Dendritic cell treated with granulocyte-macrophage colony-stimulating factor and Interleukin-4, amounts not matched to agents 40 ng/mL and 50 ng/mL, for 4 days (primary cell): ENCODE results near the gene KRTAP29-1.
A peak's percentile ranks its signal among the peaks of the same experiment; 100 is the strongest.

ENCODE experiments used
- H3K27ac Mint-ChIP-seq: one replicate; pipeline ENCODE4 v1.8.0; 2022; ENCODE audit warnings: mild to moderate bottlenecking, mixed read lengths
- H3K27me3 Mint-ChIP-seq: one replicate; pipeline ENCODE4 v1.8.0; 2022; ENCODE audit warnings: mild to moderate bottlenecking, mixed read lengths
- H3K36me3 Mint-ChIP-seq: one replicate; pipeline ENCODE4 v1.8.0; 2022; ENCODE audit warnings: low read depth, mixed read lengths
- H3K4me1 Mint-ChIP-seq: one replicate; pipeline ENCODE4 v1.8.0; 2022; ENCODE audit warnings: low read depth, mixed read lengths
- H3K4me3 Mint-ChIP-seq: one replicate; pipeline ENCODE4 v1.8.0; 2022; ENCODE audit warnings: mild to moderate bottlenecking, moderate library complexity, mixed read lengths
- H3K9me3 Mint-ChIP-seq: one replicate; pipeline ENCODE4 v1.8.0; 2022; ENCODE audit warnings: mixed read lengths
- intact Hi-C: fragments of 100-400 bp; cut with micrococcal nuclease; formaldehyde crosslinking; loops from one replicate; pipeline ENCODE4 v1.15.0; 2022

Gene KRTAP29-1

GRCh38 chr17:41322903-41323895 is 20.5 kb upstream of the KRTAP29-1 start:
- H3K27me3 Mint-ChIP-seq, result peaks cover 6% of the 10 kb centered on the region
- no peaks in the 10 kb centered on the region for H3K36me3 Mint-ChIP-seq
- H3K4me3 Mint-ChIP-seq, result no peak overlapping the region
- peaks cover 4% of the 10 kb centered on the region for H3K4me1 Mint-ChIP-seq
- intact Hi-C loops, result loop anchor here (2.0 to 10.0 kb wide), 2 partner anchors 414 to 518 kb away; no protein-coding TSS in a partner anchor
- no peak overlapping the region for H3K27ac Mint-ChIP-seq
- H3K9me3 Mint-ChIP-seq, result peaks cover 13% of the 10 kb centered on the region

GRCh38 chr17:41322094-41322902 is 19.6 kb upstream of the KRTAP29-1 start:
- peaks cover 4% of the 10 kb centered on the region for H3K4me1 Mint-ChIP-seq
- no peak overlapping the region for H3K4me3 Mint-ChIP-seq
- intact Hi-C loops, result loop anchor here (2.0 to 10.0 kb wide), 2 partner anchors 413 to 517 kb away; no protein-coding TSS in a partner anchor
- no peak overlapping the region for H3K27ac Mint-ChIP-seq
- H3K9me3 Mint-ChIP-seq, result peaks cover 13% of the 10 kb centered on the region
- no peaks in the 10 kb centered on the region for H3K36me3 Mint-ChIP-seq
- peaks cover 6% of the 10 kb centered on the region for H3K27me3 Mint-ChIP-seq

GRCh38 chr17:41318231-41318630 is 15.6 kb upstream of the KRTAP29-1 start:
- intact Hi-C loops, result no loop called here
- Mint-ChIP-seq H3K4me3 (no peak overlapping the region), H3K27ac (no peak overlapping the region), H3K36me3 (no peaks in the 10 kb centered on the region), H3K27me3 (peaks cover 11% of the 10 kb centered on the region), H3K4me1 (no peaks in the 10 kb centered on the region), H3K9me3 (peaks cover 13% of the 10 kb centered on the region)

- intact Hi-C loops, result no loop called here
- H3K27ac Mint-ChIP-seq, result no peak overlapping the region
- no peak overlapping the region for H3K4me3 Mint-ChIP-seq
- H3K27me3 Mint-ChIP-seq, result peaks cover 19% of the 10 kb centered on the region
- H3K4me1 Mint-ChIP-seq, result no peaks in the 10 kb centered on the region
- no peaks in the 10 kb centered on the region for H3K36me3 Mint-ChIP-seq
- peaks cover 13% of the 10 kb centered on the region for H3K9me3 Mint-ChIP-seq
Measured at GRCh38 chr17:41315814-41316445, 13.3 kb upstream of the KRTAP29-1 start.

- Mint-ChIP-seq H3K27me3 (peaks cover 19% of the 10 kb centered on the region), H3K4me3 (no peak within 1 kb of the TSS), H3K27ac (no peak within 1 kb of the TSS), H3K36me3 (no peaks in the 10 kb centered on the region), H3K9me3 (peaks cover 9% of the 10 kb centered on the region), H3K4me1 (no peaks in the 10 kb centered on the region)
- intact Hi-C loops, result no loop called here
Measured at GRCh38 chr17:41315204-41315794, 12.6 kb upstream of the KRTAP29-1 start, which contains the start of gene KRTAP17-1. KRTAP17-1 (minus strand) TSS chr17:41315710; CDS start chr17:41315650, 60 bp downstream.

GRCh38 chr17:41311111-41311510 is 8.5 kb upstream of the KRTAP29-1 start:
- H3K4me1 Mint-ChIP-seq, result peaks cover 20% of the 10 kb centered on the region
- H3K9me3 Mint-ChIP-seq, result peaks cover 28% of the 10 kb centered on the region
- H3K27me3 Mint-ChIP-seq, result peaks cover 24% of the 10 kb centered on the region
- H3K4me3 Mint-ChIP-seq, result no peak overlapping the region
- intact Hi-C loops, result no loop called here
- no peak overlapping the region for H3K27ac Mint-ChIP-seq
- H3K36me3 Mint-ChIP-seq, result no peaks in the 10 kb centered on the region

- peak within 1 kb of the TSS; percentile 23 for H3K27ac Mint-ChIP-seq
- peaks cover 28% of the 10 kb centered on the region for H3K9me3 Mint-ChIP-seq
- no peaks in the 10 kb centered on the region for H3K36me3 Mint-ChIP-seq
- intact Hi-C loops, result no loop called here
- peaks cover 20% of the 10 kb centered on the region for H3K4me1 Mint-ChIP-seq
- peaks cover 16% of the 10 kb centered on the region for H3K27me3 Mint-ChIP-seq
- peak within 1 kb of the TSS; percentile 44 for H3K4me3 Mint-ChIP-seq
Measured at GRCh38 chr17:41308918-41309359, 6.3 kb upstream of the KRTAP29-1 start, which contains the start of gene KRTAP16-1. KRTAP16-1 (minus strand) TSS chr17:41309309; CDS start chr17:41309253, 56 bp downstream.

GRCh38 chr17:41308251-41308917 is 5.7 kb upstream of the KRTAP29-1 start:
- Mint-ChIP-seq H3K36me3 (no peaks in the 10 kb centered on the region), H3K4me1 (peaks cover 24% of the 10 kb centered on the region), H3K9me3 (peaks cover 28% of the 10 kb centered on the region), H3K4me3 (peak overlapping the region; percentile 44), H3K27ac (peak overlapping the region; percentile 23), H3K27me3 (peaks cover 16% of the 10 kb centered on the region)
- intact Hi-C loops, result no loop called here

- Mint-ChIP-seq H3K27ac (peak overlapping the region; percentile 23), H3K4me1 (peaks cover 28% of the 10 kb centered on the region), H3K36me3 (no peaks in the 10 kb centered on the region), H3K27me3 (peaks cover 15% of the 10 kb centered on the region), H3K4me3 (peak overlapping the region; percentile 44), H3K9me3 (peaks cover 28% of the 10 kb centered on the region)
- intact Hi-C loops, result no loop called here
Measured at GRCh38 chr17:41307647-41308046, 5.0 kb upstream of the KRTAP29-1 start.

GRCh38 chr17:41304091-41304490 is 1.4 kb upstream of the KRTAP29-1 start:
- no peak overlapping the region for H3K4me3 Mint-ChIP-seq
- intact Hi-C loops, result no loop called here
- peaks cover 20% of the 10 kb centered on the region for H3K9me3 Mint-ChIP-seq
- H3K27ac Mint-ChIP-seq, result no peak overlapping the region
- H3K36me3 Mint-ChIP-seq, result no peaks in the 10 kb centered on the region
- peaks cover 5% of the 10 kb centered on the region for H3K27me3 Mint-ChIP-seq
- peaks cover 31% of the 10 kb centered on the region for H3K4me1 Mint-ChIP-seq

- H3K4me3 Mint-ChIP-seq, result no peak overlapping the region
- intact Hi-C loops, result no loop called here
Measured at GRCh38 chr17:41302981-41303380, 330 bp upstream of the KRTAP29-1 start.

GRCh38 chr17:41301204-41301790 is 1.4 kb downstream of the KRTAP29-1 start:
- H3K27ac Mint-ChIP-seq, result no peak overlapping the region
- H3K36me3 Mint-ChIP-seq, result no peaks in the 10 kb centered on the region
- intact Hi-C loops, result no loop called here
- H3K9me3 Mint-ChIP-seq, result peaks cover under 1% of the 10 kb centered on the region
- H3K4me3 Mint-ChIP-seq, result no peak overlapping the region
- H3K4me1 Mint-ChIP-seq, result peaks cover 14% of the 10 kb centered on the region
- H3K27me3 Mint-ChIP-seq, result peaks cover 1% of the 10 kb centered on the region

More at GRCh38 chr17:41302981-41303380, 330 bp upstream of the KRTAP29-1 start:
- peaks cover 6% of the 10 kb centered on the region for H3K27me3 Mint-ChIP-seq
- peaks cover 17% of the 10 kb centered on the region for H3K9me3 Mint-ChIP-seq
- no peak overlapping the region for H3K27ac Mint-ChIP-seq
- H3K4me1 Mint-ChIP-seq, result peaks cover 20% of the 10 kb centered on the region
- H3K36me3 Mint-ChIP-seq, result no peaks in the 10 kb centered on the region
